ENCODE measurements around the gene RTN4.
"Not testable (repeated sequence)": the region's sequence is repeated elsewhere in the genome, so short reads cannot be mapped to it uniquely, and the experiment has no call there.

Gene RTN4

DNA sequence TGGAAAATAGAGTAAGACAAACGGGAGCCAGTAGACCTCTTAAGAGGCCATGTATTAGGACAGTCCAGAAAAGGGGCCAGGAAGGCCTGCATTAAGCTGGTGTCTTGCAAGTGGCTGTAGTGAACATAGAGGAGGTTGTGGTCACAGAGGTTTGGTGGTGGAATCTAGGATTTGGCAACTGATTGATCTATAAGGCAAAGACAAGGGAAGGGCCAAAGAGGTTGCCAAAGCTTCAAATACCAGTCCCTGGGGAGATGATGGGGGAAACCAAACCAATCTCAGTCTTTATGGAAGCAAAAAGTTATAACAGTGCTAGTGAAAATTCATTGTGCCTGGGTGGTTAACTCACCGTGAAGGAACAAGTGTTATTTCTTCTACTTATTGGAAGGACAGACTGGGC lies 28.7 kb upstream of the RTN4 start:
- no peak for ATAC-seq
- TF ChIP-seq ZNF70 (CRISPR knock-in tag; IDR thresholded peaks at IDR 0.05), result no peak
- no peak for TF ChIP-seq CSDC2 (CRISPR knock-in tag; IDR thresholded peaks at IDR 0.05)
- no peak for TF ChIP-seq GLIS3 (CRISPR knock-in tag; IDR thresholded peaks at IDR 0.05)
- no peak for TF ChIP-seq OSR1 (CRISPR knock-in tag; IDR thresholded peaks at IDR 0.05)
- TF ChIP-seq TCF4 (CRISPR knock-in tag; IDR thresholded peaks at IDR 0.05; ENCODE audit: borderline replicate concordance), result no peak
- TF ChIP-seq TOX (CRISPR knock-in tag; IDR thresholded peaks at IDR 0.05; ENCODE audit: borderline replicate concordance), result no peak
- TF ChIP-seq ZNF565 (CRISPR knock-in tag; conservative IDR thresholded peaks at IDR 0.05; ENCODE audit: low read depth), result no peak
- no peak for TF ChIP-seq CREB5 (CRISPR knock-in tag; IDR thresholded peaks at IDR 0.05; ENCODE audit: low read depth)
- no peak for TF ChIP-seq ZNF8 (CRISPR knock-in tag; IDR thresholded peaks at IDR 0.05)
- TF ChIP-seq, protein P1, sequence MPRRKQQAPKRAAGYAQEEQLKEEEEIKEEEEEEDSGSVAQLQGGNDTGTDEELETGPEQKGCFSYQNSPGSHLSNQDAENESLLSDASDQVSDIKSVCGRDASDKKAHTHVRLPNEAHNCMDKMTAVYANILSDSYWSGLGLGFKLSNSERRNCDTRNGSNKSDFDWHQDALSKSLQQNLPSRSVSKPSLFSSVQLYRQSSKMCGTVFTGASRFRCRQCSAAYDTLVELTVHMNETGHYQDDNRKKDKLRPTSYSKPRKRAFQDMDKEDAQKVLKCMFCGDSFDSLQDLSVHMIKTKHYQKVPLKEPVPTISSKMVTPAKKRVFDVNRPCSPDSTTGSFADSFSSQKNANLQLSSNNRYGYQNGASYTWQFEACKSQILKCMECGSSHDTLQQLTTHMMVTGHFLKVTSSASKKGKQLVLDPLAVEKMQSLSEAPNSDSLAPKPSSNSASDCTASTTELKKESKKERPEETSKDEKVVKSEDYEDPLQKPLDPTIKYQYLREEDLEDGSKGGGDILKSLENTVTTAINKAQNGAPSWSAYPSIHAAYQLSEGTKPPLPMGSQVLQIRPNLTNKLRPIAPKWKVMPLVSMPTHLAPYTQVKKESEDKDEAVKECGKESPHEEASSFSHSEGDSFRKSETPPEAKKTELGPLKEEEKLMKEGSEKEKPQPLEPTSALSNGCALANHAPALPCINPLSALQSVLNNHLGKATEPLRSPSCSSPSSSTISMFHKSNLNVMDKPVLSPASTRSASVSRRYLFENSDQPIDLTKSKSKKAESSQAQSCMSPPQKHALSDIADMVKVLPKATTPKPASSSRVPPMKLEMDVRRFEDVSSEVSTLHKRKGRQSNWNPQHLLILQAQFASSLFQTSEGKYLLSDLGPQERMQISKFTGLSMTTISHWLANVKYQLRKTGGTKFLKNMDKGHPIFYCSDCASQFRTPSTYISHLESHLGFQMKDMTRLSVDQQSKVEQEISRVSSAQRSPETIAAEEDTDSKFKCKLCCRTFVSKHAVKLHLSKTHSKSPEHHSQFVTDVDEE (CRISPR knock-in tag; IDR thresholded peaks at IDR 0.05), result no peak
- TF ChIP-seq, protein P2, sequence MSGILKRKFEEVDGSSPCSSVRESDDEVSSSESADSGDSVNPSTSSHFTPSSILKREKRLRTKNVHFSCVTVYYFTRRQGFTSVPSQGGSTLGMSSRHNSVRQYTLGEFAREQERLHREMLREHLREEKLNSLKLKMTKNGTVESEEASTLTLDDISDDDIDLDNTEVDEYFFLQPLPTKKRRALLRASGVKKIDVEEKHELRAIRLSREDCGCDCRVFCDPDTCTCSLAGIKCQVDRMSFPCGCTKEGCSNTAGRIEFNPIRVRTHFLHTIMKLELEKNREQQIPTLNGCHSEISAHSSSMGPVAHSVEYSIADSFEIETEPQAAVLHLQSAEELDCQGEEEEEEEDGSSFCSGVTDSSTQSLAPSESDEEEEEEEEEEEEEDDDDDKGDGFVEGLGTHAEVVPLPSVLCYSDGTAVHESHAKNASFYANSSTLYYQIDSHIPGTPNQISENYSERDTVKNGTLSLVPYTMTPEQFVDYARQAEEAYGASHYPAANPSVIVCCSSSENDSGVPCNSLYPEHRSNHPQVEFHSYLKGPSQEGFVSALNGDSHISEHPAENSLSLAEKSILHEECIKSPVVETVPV (CRISPR knock-in tag; IDR thresholded peaks at IDR 0.05), result no peak
- no peak for TF ChIP-seq ZFP30 (CRISPR knock-in tag; IDR thresholded peaks at IDR 0.05)
- TF ChIP-seq BACH2 (CRISPR knock-in tag; IDR thresholded peaks at IDR 0.05; ENCODE audit: borderline replicate concordance), result no peak
- TF ChIP-seq PATZ1 (CRISPR knock-in tag; IDR thresholded peaks at IDR 0.05; ENCODE audit: borderline replicate concordance), result no peak

DNA sequence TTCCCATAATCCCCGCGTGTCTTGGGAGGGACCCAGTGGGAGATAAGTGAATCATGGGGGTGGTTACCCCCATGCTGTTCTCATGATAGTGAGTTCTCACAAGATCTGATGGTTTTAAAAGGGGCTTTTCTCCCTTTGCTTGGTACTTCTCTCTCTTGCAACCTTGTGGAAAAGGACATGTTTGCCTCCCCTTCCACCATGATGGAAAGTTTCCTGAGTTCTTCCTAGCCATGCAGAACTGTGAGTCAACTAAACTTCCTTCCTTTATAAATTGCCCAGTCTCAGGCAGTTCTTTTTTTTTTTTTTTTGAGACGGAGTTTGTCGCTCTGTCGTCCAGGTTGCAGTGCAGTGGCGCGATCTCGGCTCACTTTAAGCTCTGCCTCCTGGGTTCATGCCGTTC lies 26.5 kb upstream of the RTN4 start:
- ATAC-seq, result no peak
- no peak for TF ChIP-seq ZC3H10 (CRISPR knock-in tag; IDR thresholded peaks at IDR 0.05)
- no peak for TF ChIP-seq RARB (CRISPR knock-in tag; IDR thresholded peaks at IDR 0.05)
- no peak for TF ChIP-seq PPARA (CRISPR knock-in tag; IDR thresholded peaks at IDR 0.05; ENCODE audit: borderline replicate concordance)
- TF ChIP-seq PATZ1 (CRISPR knock-in tag; IDR thresholded peaks at IDR 0.05; ENCODE audit: borderline replicate concordance), result no peak
- no peak for TF ChIP-seq CSDC2 (CRISPR knock-in tag; IDR thresholded peaks at IDR 0.05)
- TF ChIP-seq BACH2 (CRISPR knock-in tag; IDR thresholded peaks at IDR 0.05; ENCODE audit: borderline replicate concordance), result no peak
- TF ChIP-seq OSR1 (CRISPR knock-in tag; IDR thresholded peaks at IDR 0.05), result no peak

DNA sequence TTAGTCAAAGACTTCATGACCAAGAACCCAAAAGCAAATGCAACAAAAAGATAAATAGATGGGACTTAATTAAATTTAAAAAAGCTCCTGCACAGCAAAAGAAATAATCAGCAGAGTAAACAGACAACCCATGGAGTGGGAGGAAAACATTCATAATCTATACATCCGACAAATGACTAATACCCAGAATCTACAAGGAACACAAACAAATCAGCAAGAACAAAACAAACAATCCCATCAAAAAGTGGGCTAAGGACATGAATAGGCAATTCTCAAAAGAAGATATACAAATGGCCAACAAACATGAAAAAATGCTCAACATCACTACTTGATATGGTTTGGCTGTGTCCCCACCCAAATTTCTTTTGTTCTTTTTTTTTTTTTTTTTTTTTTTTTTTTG lies 25.8 kb upstream of the RTN4 start:
- not testable (repeated sequence) for ATAC-seq

DNA sequence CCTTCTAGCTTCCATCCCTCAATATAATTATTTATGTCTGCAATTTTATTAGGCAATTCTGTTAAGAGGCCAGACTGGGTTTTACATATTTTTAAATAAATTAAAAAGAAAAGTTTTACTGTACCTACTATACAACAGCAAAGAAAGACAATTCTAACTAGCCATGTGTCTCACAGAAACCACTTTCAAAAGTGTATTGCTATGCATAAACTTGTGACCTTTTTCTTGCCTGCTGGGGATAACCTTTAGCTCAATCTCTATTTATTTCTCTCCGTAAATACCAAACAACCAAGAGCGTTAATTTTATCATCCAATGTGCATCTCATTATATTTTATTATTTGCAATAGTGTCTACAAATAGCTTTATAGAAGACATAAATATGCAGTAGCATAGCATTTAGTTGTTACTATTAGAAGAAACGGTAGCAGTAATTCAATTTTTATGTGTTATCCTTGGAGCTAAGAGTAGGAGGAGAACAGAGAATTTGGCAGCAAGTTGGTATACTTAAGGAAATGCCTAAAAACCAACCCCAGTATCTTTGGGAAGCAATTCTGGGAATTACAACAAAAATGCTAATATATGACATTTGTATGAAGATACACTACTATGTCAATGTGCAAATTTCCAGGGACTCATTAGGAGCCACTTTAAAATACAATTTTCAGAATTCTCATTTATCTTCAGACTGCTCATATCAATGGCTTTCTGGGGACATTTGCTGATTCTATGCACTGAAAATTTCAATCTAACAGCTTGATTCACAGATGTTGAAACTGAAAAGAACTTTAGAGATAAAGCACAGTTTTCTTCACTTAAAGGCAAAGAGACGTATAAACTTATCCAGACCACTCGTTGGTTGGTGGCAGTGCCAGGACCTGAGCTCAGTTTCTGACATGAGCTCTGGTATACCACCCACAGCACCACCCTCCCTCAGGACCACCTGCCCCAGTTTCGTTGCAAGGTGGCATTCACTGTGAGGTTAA lies 23.0 kb upstream of the RTN4 start:
- no peak for ATAC-seq
- TF ChIP-seq TOX (CRISPR knock-in tag; IDR thresholded peaks at IDR 0.05; ENCODE audit: borderline replicate concordance) (no peak), TCF4 (CRISPR knock-in tag; IDR thresholded peaks at IDR 0.05; ENCODE audit: borderline replicate concordance) (no peak), ZC3H10 (CRISPR knock-in tag; IDR thresholded peaks at IDR 0.05) (no peak), CREB5 (CRISPR knock-in tag; IDR thresholded peaks at IDR 0.05; ENCODE audit: low read depth) (no peak), ZNF8 (CRISPR knock-in tag; IDR thresholded peaks at IDR 0.05) (no peak), ZNF565 (CRISPR knock-in tag; conservative IDR thresholded peaks at IDR 0.05; ENCODE audit: low read depth) (no peak), ZFP30 (CRISPR knock-in tag; IDR thresholded peaks at IDR 0.05) (no peak), GLIS3 (CRISPR knock-in tag; IDR thresholded peaks at IDR 0.05) (no peak), ISL1 (CRISPR knock-in tag; IDR thresholded peaks at IDR 0.05) (no peak), SNAI2 (CRISPR knock-in tag; IDR thresholded peaks at IDR 0.05) (no peak), POU6F1 (CRISPR knock-in tag; IDR thresholded peaks at IDR 0.05; ENCODE audit: borderline replicate concordance, low read depth) (no peak)
